Measurements from ENCODE around the gene ITGB8. TPM values are rescaled to one million over a fixed set of nuclear protein-coding genes. Genes with fewer than 3 reads are reported as not detected.
"Not testable (repeated sequence)": the region's sequence is repeated elsewhere in the genome, so short reads cannot be mapped to it uniquely, and the experiment has no call there.

ITGB8 gene
- total RNA-seq, 1 donor from 2014 or later = 0.03 TPM

GRCh38 chr7:20299647-20300312, 30.9 kb upstream of the ITGB8 start:
- Mint-ChIP-seq H3K4me1 (ENCODE audit: low read depth) (peaks cover 3% of the 10 kb centered on the region), H3K27ac (no peak overlapping the region), H3K4me3 (no peak overlapping the region), H3K27me3 (ENCODE audit: insufficient read depth) (peaks cover 4% of the 10 kb centered on the region), H3K36me3 (ENCODE audit: low read depth) (no peaks in the 10 kb centered on the region), H3K9me3 (no peaks in the 10 kb centered on the region)
- no peak for DNase-seq (ENCODE audit: low spot score)
- intact Hi-C loops (cut with micrococcal nuclease) = no loop called here

GRCh38 chr7:20301311-20301939, 29.3 kb upstream of the ITGB8 start:
- no peak for DNase-seq (ENCODE audit: low spot score)
- H3K36me3 Mint-ChIP-seq (ENCODE audit: low read depth) = no peaks in the 10 kb centered on the region
- H3K4me3 Mint-ChIP-seq = no peak overlapping the region
- H3K4me1 Mint-ChIP-seq (ENCODE audit: low read depth) = peaks cover 3% of the 10 kb centered on the region
- intact Hi-C loops (cut with micrococcal nuclease) = no loop called here
- no peaks in the 10 kb centered on the region for H3K9me3 Mint-ChIP-seq
- H3K27ac Mint-ChIP-seq = no peak overlapping the region
- H3K27me3 Mint-ChIP-seq (ENCODE audit: insufficient read depth) = peaks cover 4% of the 10 kb centered on the region

- H3K4me1 Mint-ChIP-seq (ENCODE audit: low read depth); H3K9me3 Mint-ChIP-seq; DNase-seq (ENCODE audit: low spot score); H3K27me3 Mint-ChIP-seq (ENCODE audit: insufficient read depth); H3K27ac Mint-ChIP-seq; H3K36me3 Mint-ChIP-seq (ENCODE audit: low read depth); H3K4me3 Mint-ChIP-seq; intact Hi-C loops (cut with micrococcal nuclease): not testable (repeated sequence)
These were observed 28.4 kb upstream of the ITGB8 start for GRCh38 chr7:20302300-20302699.

- Mint-ChIP-seq H3K4me1 (ENCODE audit: low read depth) (peaks cover 3% of the 10 kb centered on the region), H3K4me3 (no peak overlapping the region), H3K27me3 (ENCODE audit: insufficient read depth) (peaks cover 2% of the 10 kb centered on the region), H3K9me3 (no peaks in the 10 kb centered on the region), H3K36me3 (ENCODE audit: low read depth) (no peaks in the 10 kb centered on the region), H3K27ac (no peak overlapping the region)
- intact Hi-C loops (cut with micrococcal nuclease) = no loop called here
- no peak for DNase-seq (ENCODE audit: low spot score)
These were observed 27.8 kb upstream of the ITGB8 start for GRCh38 chr7:20302891-20303290.

- Mint-ChIP-seq H3K36me3 (ENCODE audit: low read depth) (no peaks in the 10 kb centered on the region), H3K27ac (no peak overlapping the region), H3K9me3 (no peaks in the 10 kb centered on the region), H3K4me1 (ENCODE audit: low read depth) (peaks cover 3% of the 10 kb centered on the region), H3K4me3 (no peak overlapping the region), H3K27me3 (ENCODE audit: insufficient read depth) (peaks cover 2% of the 10 kb centered on the region)
- DNase-seq (ENCODE audit: low spot score) = no peak
- intact Hi-C loops (cut with micrococcal nuclease) = no loop called here
These were observed 26.3 kb upstream of the ITGB8 start for GRCh38 chr7:20304366-20304765.

GRCh38 chr7:20305726-20306125, 25.0 kb upstream of the ITGB8 start:
- intact Hi-C loops (cut with micrococcal nuclease) = no loop called here
- DNase-seq (ENCODE audit: low spot score) = no peak
- Mint-ChIP-seq H3K4me3 (no peak overlapping the region), H3K27me3 (ENCODE audit: insufficient read depth) (peaks cover 2% of the 10 kb centered on the region), H3K36me3 (ENCODE audit: low read depth) (no peaks in the 10 kb centered on the region), H3K9me3 (no peaks in the 10 kb centered on the region), H3K27ac (no peak overlapping the region), H3K4me1 (ENCODE audit: low read depth) (peaks cover 3% of the 10 kb centered on the region)

- DNase-seq (ENCODE audit: low spot score) = no peak
- intact Hi-C loops (cut with micrococcal nuclease) = no loop called here
- Mint-ChIP-seq H3K27ac (no peak overlapping the region), H3K9me3 (no peaks in the 10 kb centered on the region), H3K27me3 (ENCODE audit: insufficient read depth) (peaks cover 2% of the 10 kb centered on the region), H3K36me3 (ENCODE audit: low read depth) (no peaks in the 10 kb centered on the region), H3K4me3 (no peak overlapping the region), H3K4me1 (ENCODE audit: low read depth) (peaks cover 2% of the 10 kb centered on the region)
These were observed 24.3 kb upstream of the ITGB8 start for GRCh38 chr7:20306180-20306946.

GRCh38 chr7:20307119-20307518, 23.6 kb upstream of the ITGB8 start:
- intact Hi-C loops (cut with micrococcal nuclease) = no loop called here
- no peak for DNase-seq (ENCODE audit: low spot score)
- peaks cover 4% of the 10 kb centered on the region for H3K27me3 Mint-ChIP-seq (ENCODE audit: insufficient read depth)
- H3K9me3 Mint-ChIP-seq = no peaks in the 10 kb centered on the region
- H3K4me3 Mint-ChIP-seq = no peak overlapping the region
- H3K36me3 Mint-ChIP-seq (ENCODE audit: low read depth) = no peaks in the 10 kb centered on the region
- no peak overlapping the region for H3K27ac Mint-ChIP-seq
- H3K4me1 Mint-ChIP-seq (ENCODE audit: low read depth) = no peaks in the 10 kb centered on the region

- Mint-ChIP-seq H3K4me3 (no peak overlapping the region), H3K27ac (no peak overlapping the region), H3K9me3 (no peaks in the 10 kb centered on the region), H3K4me1 (ENCODE audit: low read depth) (no peaks in the 10 kb centered on the region), H3K36me3 (ENCODE audit: low read depth) (no peaks in the 10 kb centered on the region), H3K27me3 (ENCODE audit: insufficient read depth) (peaks cover 4% of the 10 kb centered on the region)
- DNase-seq (ENCODE audit: low spot score) = no peak
- intact Hi-C loops (cut with micrococcal nuclease) = no loop called here
These were observed 22.8 kb upstream of the ITGB8 start for GRCh38 chr7:20307901-20308300.

GRCh38 chr7:20310301-20310700, 20.4 kb upstream of the ITGB8 start:
- intact Hi-C loops (cut with micrococcal nuclease) = loop anchor here (2.0 to 10.0 kb wide), 2 partner anchors 556 to 598 kb away; no protein-coding TSS in a partner anchor
- Mint-ChIP-seq H3K27ac (no peak overlapping the region), H3K36me3 (ENCODE audit: low read depth) (no peaks in the 10 kb centered on the region), H3K27me3 (ENCODE audit: insufficient read depth) (peaks cover 2% of the 10 kb centered on the region), H3K4me3 (no peak overlapping the region), H3K9me3 (no peaks in the 10 kb centered on the region), H3K4me1 (ENCODE audit: low read depth) (no peaks in the 10 kb centered on the region)
- DNase-seq (ENCODE audit: low spot score) = no peak

GRCh38 chr7:20310963-20311742, 19.5 kb upstream of the ITGB8 start:
- H3K36me3 Mint-ChIP-seq (ENCODE audit: low read depth) = no peaks in the 10 kb centered on the region
- DNase-seq (ENCODE audit: low spot score) = no peak
- H3K27ac Mint-ChIP-seq = no peak overlapping the region
- peaks cover 2% of the 10 kb centered on the region for H3K27me3 Mint-ChIP-seq (ENCODE audit: insufficient read depth)
- no peaks in the 10 kb centered on the region for H3K4me1 Mint-ChIP-seq (ENCODE audit: low read depth)
- no peak overlapping the region for H3K4me3 Mint-ChIP-seq
- intact Hi-C loops (cut with micrococcal nuclease) = loop anchor here (2.0 to 10.0 kb wide), 2 partner anchors 556 to 598 kb away; no protein-coding TSS in a partner anchor
- no peaks in the 10 kb centered on the region for H3K9me3 Mint-ChIP-seq

GRCh38 chr7:20311743-20312042, 19.0 kb upstream of the ITGB8 start:
- intact Hi-C loops (cut with micrococcal nuclease) = loop anchor here (2.0 to 10.0 kb wide), 2 partner anchors 557 to 599 kb away; no protein-coding TSS in a partner anchor
- Mint-ChIP-seq H3K36me3 (ENCODE audit: low read depth) (no peaks in the 10 kb centered on the region), H3K9me3 (no peaks in the 10 kb centered on the region), H3K4me1 (ENCODE audit: low read depth) (no peaks in the 10 kb centered on the region), H3K4me3 (no peak overlapping the region), H3K27ac (no peak overlapping the region), H3K27me3 (ENCODE audit: insufficient read depth) (peaks cover 2% of the 10 kb centered on the region)
- no peak for DNase-seq (ENCODE audit: low spot score)
